Cardiac ventricle fibroblast (primary cell): ENCODE results near the gene CALHM3. TPM values are rescaled to one million over a fixed set of nuclear protein-coding genes. Genes with fewer than 3 reads are reported as not detected.

ENCODE experiments used
- total RNA-seq: library from RNA; depleted of rRNA; stranded (reverse); fragments of >200 nt; gene quantifications from 2 replicates; pipeline ENCODE4 v1.2.3, GENCODE V29; 2015

CALHM3 gene
- not detected in 2 replicates for total RNA-seq

GRCh38 chr10:103479135-103479534 is at the start of gene CALHM3:
Gene CALHM3, minus strand, starts transcription at chr10:103479240. Its CDS starts 208 bp downstream, at chr10:103479032.

GRCh38 chr10:103493362-103493915 is 14.4 kb upstream of the CALHM3 start, which contains the start of gene NEURL1:
Gene NEURL1, plus strand, starts transcription at chr10:103493705. Its CDS starts 683 bp downstream, at chr10:103494388.

GRCh38 chr10:103458720-103459119 is 20.3 kb downstream of the CALHM3 start, which contains the start of gene CALHM1:
Gene CALHM1, minus strand, starts transcription at chr10:103458900. Its CDS starts 149 bp downstream, at chr10:103458751.

GRCh38 chr10:103451831-103452505 is 27.1 kb downstream of the CALHM3 start, which contains the start of gene CALHM2:
Gene CALHM2, minus strand, starts transcription at chr10:103452370. Its CDS starts 2,429 bp downstream, at chr10:103449941.

Other genes with a start within 250 kb of the CALHM3 start
- not detected in 2 replicates for gene RPEL1, start 233.4 kb downstream of the CALHM3 start, total RNA-seq
- gene INA, start 202.1 kb downstream of the CALHM3 start, total RNA-seq: 0.12 and 0.59 TPM in 2 replicates
- gene PCGF6, start 128.1 kb downstream of the CALHM3 start, total RNA-seq: 8.2 and 11.5 TPM in 2 replicates
- 3.1 and 3.2 TPM in 2 replicates for gene TAF5, start 111.3 kb downstream of the CALHM3 start, total RNA-seq
- 269 and 308 TPM in 2 replicates for gene ATP5MK, start 82.8 kb downstream of the CALHM3 start, total RNA-seq
- 18.3 and 18.5 TPM in 2 replicates for gene PDCD11, start 82.6 kb downstream of the CALHM3 start, total RNA-seq
- gene CALHM2, start 26.9 kb downstream of the CALHM3 start, total RNA-seq: 124 and 125 TPM in 2 replicates
- gene CALHM1, start 20.3 kb downstream of the CALHM3 start, total RNA-seq: not detected in 2 replicates
- 0.12 and 0.68 TPM in 2 replicates for gene NEURL1, start 14.5 kb upstream of the CALHM3 start, total RNA-seq